GM12801 (cell line): Measurements from ENCODE around the gene TSPAN32.

Source experiments
- TF ChIP-seq, protein P1 (sequence below): IDR thresholded peaks from one replicate; pipeline ENCODE4 v1.5.1; 2011; ENCODE audit warnings: control low read depth; ENCODE audit not compliant: insufficient read length; ENCODE audit errors: extremely low read depth

The TSPAN32 gene

DNA sequence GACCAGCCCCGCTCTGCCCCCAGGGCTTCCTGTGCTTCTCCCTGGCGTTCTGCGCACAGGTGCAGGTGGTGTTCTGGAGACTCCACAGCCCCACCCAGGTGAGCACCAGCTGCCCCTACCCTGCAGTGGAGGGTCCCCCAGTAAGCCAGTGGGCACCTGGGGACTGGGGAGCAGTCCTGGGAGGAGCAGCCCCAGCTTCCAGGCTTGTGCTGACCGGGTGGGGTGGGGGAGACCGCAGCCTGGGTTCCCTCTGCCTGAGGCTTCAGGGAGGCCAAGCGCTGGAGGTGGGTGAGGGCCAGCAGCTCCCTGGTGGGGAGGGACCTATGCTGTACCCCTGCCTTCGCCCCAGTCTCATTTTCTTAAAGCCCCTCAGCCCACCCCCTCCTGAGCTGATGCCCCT is 6.9 kb downstream of the TSPAN32 start:
- TF ChIP-seq, protein P1, sequence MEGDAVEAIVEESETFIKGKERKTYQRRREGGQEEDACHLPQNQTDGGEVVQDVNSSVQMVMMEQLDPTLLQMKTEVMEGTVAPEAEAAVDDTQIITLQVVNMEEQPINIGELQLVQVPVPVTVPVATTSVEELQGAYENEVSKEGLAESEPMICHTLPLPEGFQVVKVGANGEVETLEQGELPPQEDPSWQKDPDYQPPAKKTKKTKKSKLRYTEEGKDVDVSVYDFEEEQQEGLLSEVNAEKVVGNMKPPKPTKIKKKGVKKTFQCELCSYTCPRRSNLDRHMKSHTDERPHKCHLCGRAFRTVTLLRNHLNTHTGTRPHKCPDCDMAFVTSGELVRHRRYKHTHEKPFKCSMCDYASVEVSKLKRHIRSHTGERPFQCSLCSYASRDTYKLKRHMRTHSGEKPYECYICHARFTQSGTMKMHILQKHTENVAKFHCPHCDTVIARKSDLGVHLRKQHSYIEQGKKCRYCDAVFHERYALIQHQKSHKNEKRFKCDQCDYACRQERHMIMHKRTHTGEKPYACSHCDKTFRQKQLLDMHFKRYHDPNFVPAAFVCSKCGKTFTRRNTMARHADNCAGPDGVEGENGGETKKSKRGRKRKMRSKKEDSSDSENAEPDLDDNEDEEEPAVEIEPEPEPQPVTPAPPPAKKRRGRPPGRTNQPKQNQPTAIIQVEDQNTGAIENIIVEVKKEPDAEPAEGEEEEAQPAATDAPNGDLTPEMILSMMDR = no peak

DNA sequence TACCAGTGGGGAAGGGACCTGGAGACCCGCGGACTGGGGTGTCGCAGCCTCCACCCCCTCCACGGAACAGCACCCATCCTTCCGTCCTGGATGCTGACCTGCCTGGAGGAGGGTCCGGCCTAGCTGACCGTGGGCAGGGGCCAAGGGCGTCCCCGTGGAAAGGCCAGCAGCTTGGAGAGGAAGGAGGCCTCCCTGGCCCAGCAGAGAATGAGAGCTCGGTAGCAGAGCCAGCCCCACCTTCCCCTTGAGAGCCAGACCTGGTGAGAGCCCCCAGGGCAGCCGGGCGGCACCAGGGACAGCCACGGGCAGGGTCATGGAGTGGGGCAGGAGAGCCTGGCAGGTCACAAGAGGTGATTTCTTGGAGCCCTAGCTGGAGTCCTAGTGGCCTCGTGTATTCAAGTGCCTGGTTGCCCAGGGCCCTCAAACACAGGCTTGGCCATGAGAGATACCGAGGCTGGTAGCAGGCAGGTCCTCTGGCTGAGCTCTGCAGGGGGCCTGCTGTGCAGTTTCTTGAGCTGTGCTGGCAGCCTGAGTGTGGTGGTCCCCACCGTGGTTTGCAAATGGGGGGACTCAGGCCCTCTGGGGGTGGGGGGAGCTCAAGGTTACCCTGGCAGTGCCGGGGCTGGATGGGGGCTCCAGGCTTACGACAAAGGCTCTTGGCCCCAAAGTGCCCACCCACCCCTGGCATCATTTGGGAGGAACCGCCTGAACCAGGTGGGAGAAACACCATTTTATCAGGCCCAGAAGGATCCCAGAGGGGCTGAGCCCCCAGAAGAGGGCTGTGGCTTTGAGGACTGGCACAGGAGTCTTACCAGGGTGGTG is 7.6 kb downstream of the TSPAN32 start:
- TF ChIP-seq, protein P1 = no peak

DNA sequence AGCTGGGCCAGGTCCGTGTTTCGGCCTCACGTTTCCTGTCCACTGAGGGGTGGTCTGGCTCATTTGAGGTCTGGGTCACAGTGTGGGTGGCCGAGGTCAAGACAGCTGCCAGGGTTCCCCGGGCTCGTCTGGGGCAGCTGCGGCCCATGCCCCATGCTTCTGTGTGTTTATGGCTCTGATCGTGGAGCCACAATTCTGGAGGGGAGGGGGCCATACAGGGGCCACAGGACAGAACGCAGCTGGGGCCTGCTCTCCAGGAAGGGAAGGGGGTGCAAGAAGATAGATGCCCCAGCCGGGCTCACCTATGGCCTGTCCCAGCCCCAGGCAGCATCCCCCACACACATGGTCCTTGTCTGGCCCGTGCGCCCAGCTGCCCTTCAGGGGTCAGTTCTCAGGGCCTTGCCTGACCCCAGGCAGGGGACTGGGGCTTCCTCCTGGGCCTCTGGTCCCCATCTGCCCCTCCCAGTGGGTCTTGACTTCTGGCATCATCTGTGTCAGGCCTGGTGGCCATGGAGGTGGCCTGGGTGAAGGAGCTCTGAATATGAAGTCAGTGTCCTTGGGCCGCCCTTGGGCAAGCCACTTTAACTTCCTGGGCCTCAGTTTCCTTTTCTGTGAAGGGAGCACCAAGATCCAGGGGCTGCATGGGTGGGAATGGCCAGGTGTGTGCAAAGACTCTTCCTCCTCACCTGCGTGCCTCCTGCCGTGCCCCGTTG is 8.4 kb downstream of the TSPAN32 start:
- TF ChIP-seq, protein P1 = no peak

DNA sequence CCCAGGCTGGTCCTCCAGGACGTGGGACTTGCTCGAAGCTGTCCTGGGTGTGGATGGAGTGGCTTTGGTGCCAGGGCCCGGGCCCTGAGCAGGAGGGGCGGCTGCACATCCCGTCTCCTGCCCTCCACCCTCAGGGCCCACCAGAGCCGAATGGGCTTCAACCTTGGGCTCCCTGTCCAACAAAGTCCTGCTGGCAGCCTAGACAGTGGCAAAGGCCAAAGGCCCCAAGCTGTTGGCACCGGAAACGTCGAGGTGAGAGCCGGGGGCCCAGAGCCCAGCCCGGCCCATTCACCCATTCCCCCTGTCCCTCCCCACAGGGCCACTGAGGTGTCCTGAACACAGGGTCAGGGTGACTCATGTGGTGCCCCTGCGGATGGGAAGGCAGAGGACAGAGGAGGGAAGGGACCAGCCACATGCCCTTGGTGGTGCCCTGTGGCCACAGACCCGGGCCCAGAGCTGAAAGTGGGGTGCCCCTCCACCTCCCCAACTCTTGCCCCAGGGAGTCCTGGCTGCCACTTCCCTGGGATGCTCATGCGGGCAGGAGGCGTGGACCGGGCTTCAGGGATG is 9.1 kb downstream of the TSPAN32 start:
- TF ChIP-seq, protein P1 = no peak

DNA sequence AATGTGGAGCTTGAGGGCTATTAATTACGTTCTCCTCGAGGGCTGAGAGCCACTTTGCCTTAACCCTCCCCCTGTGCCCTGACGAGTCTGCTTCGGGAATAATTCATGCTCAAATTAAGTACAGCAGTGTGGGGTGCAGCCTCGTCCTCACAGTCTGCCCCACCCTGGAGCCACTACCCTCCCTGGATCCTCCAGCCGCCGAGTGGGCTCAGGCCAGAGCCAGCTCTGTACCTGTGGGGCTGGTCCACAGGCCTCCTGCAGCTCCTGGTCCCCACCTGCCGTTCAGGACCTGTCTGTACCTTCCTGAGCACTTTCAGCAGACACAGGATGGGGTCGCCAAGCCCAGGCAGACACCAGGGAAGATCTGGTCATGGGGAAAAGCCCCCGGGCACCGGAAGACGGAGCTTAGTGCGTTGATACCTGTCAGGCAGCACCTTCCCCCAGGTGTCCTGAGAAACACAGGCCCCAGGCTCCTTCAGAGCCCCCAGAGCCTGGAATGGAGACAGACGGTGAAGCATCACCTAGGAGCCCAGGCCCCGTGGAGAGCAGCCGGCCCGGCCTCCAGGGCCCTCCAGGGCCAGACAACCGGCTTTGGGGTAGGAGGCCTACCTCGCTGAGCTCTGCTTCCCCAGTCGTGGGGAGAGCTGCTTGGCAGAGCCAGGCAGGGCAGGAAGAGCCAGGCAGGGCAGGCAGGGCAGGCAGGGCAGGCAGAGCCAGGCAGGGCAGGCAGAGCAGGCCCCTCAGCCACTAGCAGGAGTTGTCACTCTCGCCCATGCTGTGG is 9.7 kb downstream of the TSPAN32 start:
- TF ChIP-seq, protein P1 = no peak

GRCh38 chr11:2312232-2313042 is 10.6 kb downstream of the TSPAN32 start:
- TF ChIP-seq, protein P1 = no peak
